GM19463 (cell line): Measurements from ENCODE around the gene DKK3.

ENCODE experiments used
- ATAC-seq: cut with Tn5 transposase; IDR thresholded peaks from one replicate; pipeline ENCODE4 v1.9.1; 2021; ENCODE audit warnings: mild to moderate bottlenecking, moderate library complexity; ENCODE audit not compliant: unreplicated experiment

The DKK3 gene

GRCh38 chr11:12031856-12032544, 23.6 kb upstream of the DKK3 start:
- no peak for ATAC-seq

GRCh38 chr11:12029738-12030363, 21.4 kb upstream of the DKK3 start:
- no peak for ATAC-seq

- no peak for ATAC-seq
Measured at GRCh38 chr11:12029119-12029518, 20.7 kb upstream of the DKK3 start.

- no peak for ATAC-seq
Measured at GRCh38 chr11:12028303-12028702, 19.9 kb upstream of the DKK3 start.

- no peak for ATAC-seq
Measured at GRCh38 chr11:12026331-12027211, 18.1 kb upstream of the DKK3 start.

GRCh38 chr11:12024254-12024926, 16.0 kb upstream of the DKK3 start:
- no peak for ATAC-seq

- ATAC-seq, result no peak
Measured at GRCh38 chr11:12023015-12023414, 14.6 kb upstream of the DKK3 start.

- ATAC-seq, result no peak
Measured at GRCh38 chr11:12020546-12020945, 12.1 kb upstream of the DKK3 start.

- no peak for ATAC-seq
Measured at GRCh38 chr11:12019866-12020416, 11.5 kb upstream of the DKK3 start.

GRCh38 chr11:12019337-12019736, 10.9 kb upstream of the DKK3 start:
- ATAC-seq, result no peak

- ATAC-seq, result no peak
Measured at GRCh38 chr11:12017865-12018453, 9.5 kb upstream of the DKK3 start.

GRCh38 chr11:12017243-12017678, 8.8 kb upstream of the DKK3 start:
- no peak for ATAC-seq

- no peak for ATAC-seq
Measured at GRCh38 chr11:12016246-12016645, 7.8 kb upstream of the DKK3 start.

GRCh38 chr11:12015486-12015885, 7.1 kb upstream of the DKK3 start:
- no peak for ATAC-seq

- no peak for ATAC-seq
Measured at GRCh38 chr11:12013781-12014180, 5.4 kb upstream of the DKK3 start.

- ATAC-seq, result no peak
Measured at GRCh38 chr11:12009617-12010321, 1.3 kb upstream of the DKK3 start.

GRCh38 chr11:12008790-12009616, 577 bp upstream of the DKK3 start:
- no peak for ATAC-seq

- no peak for ATAC-seq
Measured at GRCh38 chr11:12007230-12007593, 1.2 kb downstream of the DKK3 start.
